Measurements from ENCODE around the gene PCF11.

PCF11 gene

DNA sequence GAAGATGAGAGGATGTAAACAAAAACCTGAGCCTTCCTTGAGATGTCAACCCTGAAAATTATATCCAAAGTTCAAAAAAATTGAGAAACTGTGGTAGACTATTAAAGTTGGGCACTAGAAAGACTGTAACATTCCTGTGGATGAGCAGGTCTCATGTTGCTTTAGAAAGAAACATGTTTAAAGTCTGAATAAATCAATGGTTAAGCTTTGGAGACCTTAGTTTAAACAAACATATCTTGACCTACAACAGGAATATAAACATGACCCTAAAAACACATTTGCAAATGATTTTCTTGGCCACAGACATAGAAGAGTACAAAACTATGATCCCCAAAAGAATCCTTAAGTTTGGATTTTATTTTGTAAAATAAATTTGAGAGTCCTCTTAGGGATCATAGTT, 38.1 kb upstream of the PCF11 start:
- H3K4me1 Mint-ChIP-seq, result peaks cover 24% of the 10 kb centered on the region
- no peaks in the 10 kb centered on the region for H3K27me3 Mint-ChIP-seq (ENCODE audit: low read depth)
- no peak overlapping the region for H3K4me3 Mint-ChIP-seq

DNA sequence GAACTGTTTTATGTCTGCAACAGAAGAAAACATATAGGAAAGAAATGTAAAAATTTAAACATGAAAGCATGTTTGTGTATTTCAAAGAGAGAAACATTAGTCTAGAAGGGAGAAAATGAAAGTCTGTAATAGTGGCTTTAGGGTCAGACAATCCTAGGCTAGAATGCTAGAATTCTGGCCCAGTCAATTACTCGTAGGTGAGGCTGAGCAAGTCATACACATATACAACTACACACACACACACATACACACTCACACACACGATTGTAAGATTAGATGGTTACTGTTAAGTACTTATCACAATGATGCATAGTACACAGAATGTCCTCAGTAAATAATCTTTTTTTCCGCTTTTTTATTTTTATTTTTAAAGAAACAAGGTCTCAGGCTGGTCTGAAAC, 37.7 kb upstream of the PCF11 start:
- Mint-ChIP-seq H3K4me1 (peaks cover 24% of the 10 kb centered on the region), H3K9me3 (no peaks in the 10 kb centered on the region), H3K27ac (peak overlapping the region in 2 of 3 experiments; percentile 28 to 67), H3K27me3 (ENCODE audit: low read depth) (no peaks in the 10 kb centered on the region), H3K4me3 (no peak overlapping the region), H3K36me3 (ENCODE audit: low read depth) (no peaks in the 10 kb centered on the region)
- TF ChIP-seq, protein P1, sequence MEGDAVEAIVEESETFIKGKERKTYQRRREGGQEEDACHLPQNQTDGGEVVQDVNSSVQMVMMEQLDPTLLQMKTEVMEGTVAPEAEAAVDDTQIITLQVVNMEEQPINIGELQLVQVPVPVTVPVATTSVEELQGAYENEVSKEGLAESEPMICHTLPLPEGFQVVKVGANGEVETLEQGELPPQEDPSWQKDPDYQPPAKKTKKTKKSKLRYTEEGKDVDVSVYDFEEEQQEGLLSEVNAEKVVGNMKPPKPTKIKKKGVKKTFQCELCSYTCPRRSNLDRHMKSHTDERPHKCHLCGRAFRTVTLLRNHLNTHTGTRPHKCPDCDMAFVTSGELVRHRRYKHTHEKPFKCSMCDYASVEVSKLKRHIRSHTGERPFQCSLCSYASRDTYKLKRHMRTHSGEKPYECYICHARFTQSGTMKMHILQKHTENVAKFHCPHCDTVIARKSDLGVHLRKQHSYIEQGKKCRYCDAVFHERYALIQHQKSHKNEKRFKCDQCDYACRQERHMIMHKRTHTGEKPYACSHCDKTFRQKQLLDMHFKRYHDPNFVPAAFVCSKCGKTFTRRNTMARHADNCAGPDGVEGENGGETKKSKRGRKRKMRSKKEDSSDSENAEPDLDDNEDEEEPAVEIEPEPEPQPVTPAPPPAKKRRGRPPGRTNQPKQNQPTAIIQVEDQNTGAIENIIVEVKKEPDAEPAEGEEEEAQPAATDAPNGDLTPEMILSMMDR (IDR thresholded peaks at IDR 0.05; ENCODE audit: unreplicated experiment in 3 of 3), result no peak

More for the DNA sequence above, 38.1 kb upstream of the PCF11 start:
- Mint-ChIP-seq H3K9me3 (no peaks in the 10 kb centered on the region), H3K36me3 (ENCODE audit: low read depth) (no peaks in the 10 kb centered on the region), H3K27ac (peak overlapping the region in 2 of 3 experiments; percentile 28 to 67)
- TF ChIP-seq, protein P1 (IDR thresholded peaks at IDR 0.05; ENCODE audit: unreplicated experiment in 3 of 3), result no peak

DNA sequence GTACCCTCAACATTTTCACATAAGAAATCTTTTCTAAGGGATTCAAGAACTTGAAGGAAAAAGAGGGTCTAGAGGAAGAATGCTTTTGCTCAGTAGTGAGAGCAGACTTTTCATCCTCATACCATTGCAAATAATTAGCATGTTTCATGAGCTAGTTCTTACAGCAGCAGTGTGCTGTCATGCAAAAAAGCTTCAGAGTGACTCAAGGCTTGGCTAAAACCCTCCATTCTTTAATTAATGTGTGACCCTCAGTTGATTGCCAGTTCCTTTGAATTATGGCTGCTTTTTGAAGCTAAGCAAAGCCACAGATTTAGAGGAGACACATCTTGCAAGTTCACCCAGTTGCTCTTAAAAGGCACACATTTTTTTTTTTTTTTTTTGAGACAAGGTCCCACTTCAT, 36.6 kb upstream of the PCF11 start:
- Mint-ChIP-seq H3K4me1 (peaks cover 21% of the 10 kb centered on the region), H3K36me3 (ENCODE audit: low read depth) (no peaks in the 10 kb centered on the region), H3K27ac (peak overlapping the region in 2 of 3 experiments; percentile 25 to 37), H3K27me3 (ENCODE audit: low read depth) (no peaks in the 10 kb centered on the region), H3K9me3 (no peaks in the 10 kb centered on the region), H3K4me3 (no peak overlapping the region)
- TF ChIP-seq, protein P1 (IDR thresholded peaks at IDR 0.05; ENCODE audit: unreplicated experiment in 3 of 3), result no peak

DNA sequence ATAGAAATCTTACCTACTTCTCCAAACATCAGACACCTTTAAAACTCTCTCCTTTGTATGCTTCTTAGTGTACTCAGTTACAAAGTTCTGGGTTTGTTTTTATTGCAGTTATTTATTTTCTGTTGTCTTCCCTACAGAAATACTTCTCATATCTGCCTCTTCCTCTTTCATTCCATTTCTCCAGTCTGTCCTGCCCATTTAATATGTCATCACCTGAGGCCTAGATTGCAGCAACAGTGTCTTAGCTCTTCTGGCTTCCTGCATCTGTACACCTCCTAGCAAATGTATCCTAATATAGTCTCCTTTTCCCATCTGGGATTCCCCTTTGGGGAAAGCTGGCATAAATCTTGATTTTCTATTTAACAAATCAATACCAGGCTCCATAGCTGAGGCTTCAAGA, 34.9 kb upstream of the PCF11 start:
- H3K27ac Mint-ChIP-seq, result no peak overlapping the region
- peaks cover 13% of the 10 kb centered on the region for H3K4me1 Mint-ChIP-seq
- no peaks in the 10 kb centered on the region for H3K9me3 Mint-ChIP-seq
- H3K27me3 Mint-ChIP-seq (ENCODE audit: low read depth), result no peaks in the 10 kb centered on the region
- no peaks in the 10 kb centered on the region for H3K36me3 Mint-ChIP-seq (ENCODE audit: low read depth)
- H3K4me3 Mint-ChIP-seq, result no peak overlapping the region
- TF ChIP-seq, protein P1 (IDR thresholded peaks at IDR 0.05; ENCODE audit: unreplicated experiment in 3 of 3), result no peak

DNA sequence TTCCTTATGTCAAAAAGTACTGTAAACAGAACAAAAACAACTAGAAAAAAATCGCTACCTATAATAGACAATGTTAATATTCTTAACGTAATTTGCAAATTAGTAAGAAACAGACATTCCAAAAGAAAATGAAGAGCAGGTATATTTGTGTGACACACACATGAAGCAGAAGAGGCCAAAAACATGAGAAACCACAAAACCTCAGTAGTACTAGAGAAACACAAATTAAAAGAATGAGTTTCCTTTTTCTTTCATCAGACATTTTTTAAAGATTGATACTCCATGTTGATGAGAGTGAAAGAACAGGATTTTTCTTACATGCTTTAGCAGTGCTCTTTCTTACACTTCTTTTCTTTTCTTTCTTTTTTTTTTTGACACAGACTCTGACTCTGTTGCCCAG, 34.2 kb upstream of the PCF11 start:
- Mint-ChIP-seq H3K27ac (no peak overlapping the region), H3K36me3 (ENCODE audit: low read depth) (no peaks in the 10 kb centered on the region), H3K4me1 (peaks cover 13% of the 10 kb centered on the region), H3K4me3 (no peak overlapping the region), H3K27me3 (ENCODE audit: low read depth) (no peaks in the 10 kb centered on the region), H3K9me3 (no peaks in the 10 kb centered on the region)
- TF ChIP-seq, protein P1 (IDR thresholded peaks at IDR 0.05; ENCODE audit: unreplicated experiment in 3 of 3), result no peak

DNA sequence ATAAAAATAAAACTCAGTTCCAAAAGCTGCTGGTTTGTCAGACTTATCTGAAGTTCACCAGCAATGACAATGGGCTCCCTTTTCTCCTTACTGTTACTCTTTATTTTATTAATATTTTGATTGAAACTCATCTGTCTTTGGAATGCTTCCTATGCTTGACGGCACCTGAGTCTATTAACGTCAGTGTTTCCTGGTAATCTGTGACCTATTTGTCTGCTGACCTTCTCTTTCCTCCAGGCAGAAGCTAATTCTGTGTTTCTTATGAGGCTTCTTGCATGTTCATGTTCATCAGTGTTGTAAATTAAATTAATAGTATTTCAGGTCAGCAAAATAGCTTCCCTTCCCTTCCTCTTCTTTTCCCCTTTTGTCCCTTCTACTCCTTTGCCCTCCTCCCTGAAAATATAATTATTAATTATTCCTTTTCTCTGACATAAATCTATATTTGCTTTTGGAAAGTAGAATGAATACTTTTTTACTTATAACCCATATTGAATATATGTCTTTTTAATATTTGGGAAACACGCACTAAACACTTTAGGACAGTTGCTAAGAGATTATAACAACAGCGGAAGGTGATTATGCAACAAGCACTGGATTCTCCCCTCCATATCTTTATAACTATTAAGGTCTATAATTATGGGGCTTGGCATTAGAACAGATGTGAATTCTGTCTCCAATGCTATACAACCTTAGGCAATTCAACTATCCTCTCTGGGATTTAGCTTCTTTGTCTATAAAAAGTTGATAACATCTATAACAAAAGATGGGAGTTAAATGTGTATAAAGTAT, 32.1 kb upstream of the PCF11 start:
- TF ChIP-seq, protein P1 (IDR thresholded peaks at IDR 0.05; ENCODE audit: unreplicated experiment in 3 of 3), result no peak
- Mint-ChIP-seq H3K27ac (peak overlapping the region in 1 of 3 experiments; percentile 21), H3K4me1 (no peaks in the 10 kb centered on the region), H3K9me3 (no peaks in the 10 kb centered on the region), H3K27me3 (ENCODE audit: low read depth) (no peaks in the 10 kb centered on the region), H3K36me3 (ENCODE audit: low read depth) (no peaks in the 10 kb centered on the region), H3K4me3 (no peak overlapping the region)

Measured in nephron (organoid).